Thymus (tissue), 11 donors: ENCODE results near the gene PTEN. TPM values are rescaled to one million over a fixed set of nuclear protein-coding genes. Genes with fewer than 3 reads are reported as not detected.
A peak's percentile ranks its signal among the peaks of the same experiment; 100 is the strongest.

Experiments
- DNase-seq, 9 donors: peaks; one replicate each; pipeline ENCODE4 v3.0.0-alpha.2; 2013; ENCODE audit warnings: low spot score in 9 of 9, low read depth in 6 of 9, missing footprints in 1 of 9
- H3K27ac ChIP-seq, 2 donors: one replicate each; pipeline ENCODE4 v1.5.1; 2013; ENCODE audit warnings: control low read depth in 1 of 2, low read depth in 1 of 2, low read length in 1 of 2, mild to moderate bottlenecking in 1 of 2, moderate library complexity in 1 of 2
- H3K27me3 ChIP-seq, 2 donors: one replicate each; pipeline ENCODE4 v1.5.1; 2013; ENCODE audit warnings: low read length in 1 of 2; ENCODE audit not compliant: control insufficient read depth in 2 of 2, insufficient read depth in 1 of 2
- H3K36me3 ChIP-seq, 2 donors: one replicate each; pipeline ENCODE4 v1.5.1; 2013; ENCODE audit warnings: low read length in 1 of 2, mild to moderate bottlenecking in 1 of 2, moderate library complexity in 1 of 2; ENCODE audit not compliant: control insufficient read depth in 2 of 2, insufficient read depth in 2 of 2
- H3K4me1 ChIP-seq, 2 donors: one replicate each; pipeline ENCODE4 v1.5.1; 2013; ENCODE audit warnings: low read length in 2 of 2; ENCODE audit not compliant: control insufficient read depth in 2 of 2, insufficient read depth in 2 of 2
- H3K4me3 ChIP-seq, 2 donors: one replicate each; pipeline ENCODE4 v1.5.1; 2013; ENCODE audit warnings: low read length in 2 of 2, control low read depth in 1 of 2, mild to moderate bottlenecking in 1 of 2
- H3K9me3 ChIP-seq, 2 donors: one replicate each; pipeline ENCODE4 v1.5.1; 2013; ENCODE audit warnings: low read length in 1 of 2, mild to moderate bottlenecking in 1 of 2; ENCODE audit not compliant: control insufficient read depth in 2 of 2, insufficient read depth in 1 of 2
- WGBS: extraction: QIAGEN DNeasy Blood & Tissue Kit; methylation state at CpG from one replicate; pipeline ENCODE4 v1.1.7; 2013; 5-methylcytosine and 5-hydroxymethylcytosine counted together
- polyA plus RNA-seq: library from polyadenylated mRNA; stranded (reverse); fragments of 200-250 nt; gene quantifications from one replicate; pipeline ENCODE4 v1.2.3, GENCODE V29; 2013
- total RNA-seq: library from RNA; stranded (reverse); fragments of 120-200 nt; gene quantifications from one replicate; pipeline ENCODE4 v1.2.4, GENCODE V29; 2013
- donor health status: healthy.

Gene PTEN
- total and polyA plus RNA-seq, 2 donors, result 70.9 to 171 TPM

- no peaks in the 10 kb centered on the region for H3K27me3 ChIP-seq
- peaks cover 19 to 41% of the 10 kb centered on the region in 2 donors for H3K36me3 ChIP-seq
- H3K27ac ChIP-seq, result peak overlapping the region in 1 of 2 donors; percentile 0
- H3K4me1 ChIP-seq, result peaks cover 11 to 13% of the 10 kb centered on the region in 2 donors
- no peaks in the 10 kb centered on the region for H3K9me3 ChIP-seq
- 4% methylated on average over 3 of the region's 3 CpGs for WGBS
- no peak overlapping the region for H3K4me3 ChIP-seq
- DNase-seq, result peak in 2 of 9 donors; percentile 10 to 35
Measured at GRCh38 chr10:87918254-87918859, 54.9 kb downstream of the PTEN start.

GRCh38 chr10:87920538-87920937 lies 57.1 kb downstream of the PTEN start:
- peaks cover 11 to 13% of the 10 kb centered on the region in 2 donors for H3K4me1 ChIP-seq
- WGBS, result 99% methylated on average over 4 of the region's 4 CpGs

GRCh38 chr10:87921931-87922688 lies 58.7 kb downstream of the PTEN start:
- 96% methylated on average over 10 of the region's 10 CpGs for WGBS
- DNase-seq, result no peak
- no peak overlapping the region for H3K27ac ChIP-seq
- H3K9me3 ChIP-seq, result no peaks in the 10 kb centered on the region
- H3K4me3 ChIP-seq, result no peak overlapping the region
- no peaks in the 10 kb centered on the region for H3K27me3 ChIP-seq
- H3K36me3 ChIP-seq, result peaks cover 11 to 43% of the 10 kb centered on the region in 2 donors
- peaks cover 5 to 11% of the 10 kb centered on the region in 2 donors for H3K4me1 ChIP-seq

More at GRCh38 chr10:87920538-87920937, 57.1 kb downstream of the PTEN start:
- Histone ChIP-seq H3K36me3 (peaks cover 15 to 36% of the 10 kb centered on the region in 2 donors), H3K9me3 (no peaks in the 10 kb centered on the region), H3K27me3 (no peaks in the 10 kb centered on the region), H3K4me3 (no peak overlapping the region), H3K27ac (no peak overlapping the region)
- no peak for DNase-seq

- 96% methylated on average over 4 of the region's 4 CpGs for WGBS
- Histone ChIP-seq H3K9me3 (no peaks in the 10 kb centered on the region), H3K4me3 (no peak overlapping the region), H3K27ac (no peak overlapping the region), H3K27me3 (no peaks in the 10 kb centered on the region), H3K4me1 (peaks cover 5 to 6% of the 10 kb centered on the region in 2 donors), H3K36me3 (peaks cover 11 to 47% of the 10 kb centered on the region in 2 donors)
- no peak for DNase-seq
Measured at GRCh38 chr10:87923233-87923632, 59.8 kb downstream of the PTEN start.

- H3K4me3 ChIP-seq, result no peak overlapping the region
- WGBS, result 81% methylated on average over 2 of the region's 2 CpGs
- peaks cover 5 to 6% of the 10 kb centered on the region in 2 donors for H3K4me1 ChIP-seq
- H3K27ac ChIP-seq, result no peak overlapping the region
- peaks cover 11 to 49% of the 10 kb centered on the region in 2 donors for H3K36me3 ChIP-seq
- no peaks in the 10 kb centered on the region for H3K27me3 ChIP-seq
- H3K9me3 ChIP-seq, result no peaks in the 10 kb centered on the region
- no peak for DNase-seq
Measured at GRCh38 chr10:87925570-87925969, 62.1 kb downstream of the PTEN start.

- Histone ChIP-seq H3K27me3 (no peaks in the 10 kb centered on the region), H3K4me1 (peaks cover 4 to 5% of the 10 kb centered on the region in 2 donors), H3K36me3 (peaks cover 7 to 53% of the 10 kb centered on the region in 2 donors), H3K4me3 (no peak overlapping the region), H3K27ac (no peak overlapping the region), H3K9me3 (no peaks in the 10 kb centered on the region)
- DNase-seq, result no peak
- 42% methylated on average over 2 of the region's 2 CpGs for WGBS
Measured at GRCh38 chr10:87927091-87927490, 63.7 kb downstream of the PTEN start.

GRCh38 chr10:87928996-87929395 lies 65.6 kb downstream of the PTEN start:
- H3K4me1 ChIP-seq, result no peaks in the 10 kb centered on the region
- WGBS, result 73% methylated on average over 3 of the region's 3 CpGs

GRCh38 chr10:87930141-87930540 lies 66.7 kb downstream of the PTEN start:
- 82% methylated on average over 1 of the region's 1 CpG for WGBS
- no peak for DNase-seq
- Histone ChIP-seq H3K27me3 (no peaks in the 10 kb centered on the region), H3K4me1 (no peaks in the 10 kb centered on the region), H3K27ac (no peak overlapping the region), H3K9me3 (no peaks in the 10 kb centered on the region), H3K36me3 (peaks cover 3 to 48% of the 10 kb centered on the region in 2 donors), H3K4me3 (no peak overlapping the region)

More at GRCh38 chr10:87928996-87929395, 65.6 kb downstream of the PTEN start:
- no peak for DNase-seq
- Histone ChIP-seq H3K36me3 (peaks cover 3 to 49% of the 10 kb centered on the region in 2 donors), H3K4me3 (no peak overlapping the region), H3K9me3 (no peaks in the 10 kb centered on the region), H3K27me3 (no peaks in the 10 kb centered on the region), H3K27ac (no peak overlapping the region)
